SU-DHL-6 (cell line): Measurements from ENCODE around the gene SPDYE4.
"Not testable (repeated sequence)": the region's sequence is repeated elsewhere in the genome, so short reads cannot be mapped to it uniquely, and the experiment has no call there.

Experiments
- EZH2phosphoT487 ChIP-seq: fragments of 200-600 bp; sonication (generic), shearing (Covaris generic); conservative IDR thresholded peaks from 2 replicates; pipeline ENCODE4 v1.6.1; 2018; ENCODE audit warnings: mild to moderate bottlenecking, antibody characterized with exemption, low read length, moderate library complexity, mixed read lengths
- TF ChIP-seq, protein P1 (sequence below): fragments of 200-600 bp; sonication (generic); IDR thresholded peaks from one replicate; pipeline ENCODE4 v1.5.1; 2017; ENCODE audit warnings: antibody characterized with exemption, mild to moderate bottlenecking, low read length, moderate library complexity; ENCODE audit not compliant: insufficient read depth, poor library complexity, severe bottlenecking

DNA sequence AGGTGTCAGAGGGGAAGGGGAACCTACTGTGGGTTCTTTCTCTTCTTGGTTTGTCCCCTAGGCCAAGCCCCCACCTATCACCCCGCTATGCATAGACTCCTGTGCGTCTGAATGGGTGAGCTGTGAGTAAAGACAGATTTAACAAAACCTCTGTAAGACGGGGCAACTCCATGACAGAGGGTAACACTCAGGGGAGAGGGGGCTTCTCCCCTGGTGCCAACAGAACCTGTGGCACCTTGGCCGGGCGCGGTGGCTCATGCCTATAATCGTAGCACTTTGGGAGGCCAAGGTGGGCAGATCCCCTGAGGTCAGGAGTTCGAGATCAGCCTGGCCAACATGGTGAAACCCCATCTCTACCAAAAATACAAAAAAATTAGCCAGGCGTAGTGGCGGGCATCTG, 47.0 kb upstream of the SPDYE4 start:
- TF ChIP-seq, protein P1, sequence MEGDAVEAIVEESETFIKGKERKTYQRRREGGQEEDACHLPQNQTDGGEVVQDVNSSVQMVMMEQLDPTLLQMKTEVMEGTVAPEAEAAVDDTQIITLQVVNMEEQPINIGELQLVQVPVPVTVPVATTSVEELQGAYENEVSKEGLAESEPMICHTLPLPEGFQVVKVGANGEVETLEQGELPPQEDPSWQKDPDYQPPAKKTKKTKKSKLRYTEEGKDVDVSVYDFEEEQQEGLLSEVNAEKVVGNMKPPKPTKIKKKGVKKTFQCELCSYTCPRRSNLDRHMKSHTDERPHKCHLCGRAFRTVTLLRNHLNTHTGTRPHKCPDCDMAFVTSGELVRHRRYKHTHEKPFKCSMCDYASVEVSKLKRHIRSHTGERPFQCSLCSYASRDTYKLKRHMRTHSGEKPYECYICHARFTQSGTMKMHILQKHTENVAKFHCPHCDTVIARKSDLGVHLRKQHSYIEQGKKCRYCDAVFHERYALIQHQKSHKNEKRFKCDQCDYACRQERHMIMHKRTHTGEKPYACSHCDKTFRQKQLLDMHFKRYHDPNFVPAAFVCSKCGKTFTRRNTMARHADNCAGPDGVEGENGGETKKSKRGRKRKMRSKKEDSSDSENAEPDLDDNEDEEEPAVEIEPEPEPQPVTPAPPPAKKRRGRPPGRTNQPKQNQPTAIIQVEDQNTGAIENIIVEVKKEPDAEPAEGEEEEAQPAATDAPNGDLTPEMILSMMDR = not testable (repeated sequence)
- TF ChIP-seq EZH2phosphoT487 = not testable (repeated sequence)
